Testis (tissue), 3 donors: Measurements from ENCODE around the gene CDC42BPB. TPM values are rescaled to one million over a fixed set of nuclear protein-coding genes. Genes with fewer than 3 reads are reported as not detected.

Source experiments
- DNase-seq: peaks from one replicate; pipeline ENCODE4 v3.0.0-alpha.2; 2019
- H3K27ac ChIP-seq, 2 donors: fragments of 200-600 bp; sonication (generic); one replicate each; pipeline ENCODE4 v1.5.1; 2019
- H3K27me3 ChIP-seq: fragments of 200-600 bp; sonication (generic); one replicate; pipeline ENCODE4 v1.5.1; 2019
- H3K36me3 ChIP-seq: fragments of 200-600 bp; sonication (generic); one replicate; pipeline ENCODE4 v1.5.1; 2017; ENCODE audit warnings: low read depth; ENCODE audit errors: missing control alignments
- H3K4me1 ChIP-seq: fragments of 200-600 bp; sonication (generic); one replicate; pipeline ENCODE4 v1.5.1; 2019
- H3K4me3 ChIP-seq, 2 donors: fragments of 200-600 bp; sonication (generic); one replicate each; pipeline ENCODE4 v1.5.1; 2017 to 2019
- H3K9me3 ChIP-seq: fragments of 200-600 bp; sonication (generic); one replicate; pipeline ENCODE4 v1.5.1; 2017
- POLR2A ChIP-seq: fragments of 450-650 bp; IDR thresholded peaks from one replicate; pipeline ENCODE4 v1.6.1; 2017; ENCODE audit warnings: antibody characterized with exemption, mild to moderate bottlenecking, moderate library complexity
- WGBS, 2 donors: methylation state at CpG; one replicate each; pipeline ENCODE4 v1.1.5; 2018; 5-methylcytosine and 5-hydroxymethylcytosine counted together
- intact Hi-C: fragments of 100-400 bp; cut with DNase I; formaldehyde crosslinking; loops from one replicate; pipeline ENCODE4 v1.15.1; 2023; ENCODE audit warnings: low total_unique reads
- polyA plus RNA-seq: library from polyadenylated mRNA; stranded (reverse); fragments of 350-450 nt; fragmentation: Illumina TruSeq; extraction: RNeasy Lipid Tissue Mini Kit (QIAGEN cat#74804); gene quantifications from one replicate; pipeline ENCODE4 v1.2.3, GENCODE V29; 2014; ENCODE audit warnings: low read depth, low replicate concordance; ENCODE audit not compliant: insufficient read depth
- total RNA-seq, 2 donors: library from RNA; depleted of rRNA; stranded (reverse); fragments of >200 nt; gene quantifications; one replicate each; pipeline ENCODE4 v1.2.3, GENCODE V29; 2016
- TF ChIP-seq, protein P1 (sequence below), 3 experiments: fragments of 450-650 bp in 2 of 3; fragments of 200-600 bp in 1 of 3; sonication (generic) in 1 of 3; IDR thresholded peaks; one replicate each; pipeline ENCODE4 v1.5.1; 2016 to 2019; ENCODE audit warnings: antibody characterized with exemption in 3 of 3, mild to moderate bottlenecking in 2 of 3, moderate library complexity in 1 of 3

CDC42BPB gene
- total and polyA plus RNA-seq, 3 donors from 2014 or later, result 90.3 to 216 (median 201) TPM

DNA sequence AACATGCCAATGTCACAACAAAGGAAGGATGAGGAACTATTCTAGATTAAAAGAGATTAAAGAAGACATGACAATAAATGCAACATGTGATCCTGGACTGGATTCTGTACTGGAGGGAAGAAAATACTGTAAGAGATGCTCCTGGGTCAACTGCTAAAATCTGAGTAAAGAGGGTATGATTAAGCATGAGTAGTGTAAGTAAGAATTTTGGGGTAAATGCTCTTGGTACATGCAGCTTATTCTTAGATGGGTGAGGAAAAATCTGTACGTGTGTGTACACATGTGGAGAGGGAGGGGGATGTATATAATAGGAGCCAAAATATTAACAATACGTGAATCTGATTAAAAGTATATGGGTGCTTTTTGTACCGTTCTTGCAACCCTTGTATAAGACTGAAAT, 66.0 kb downstream of the CDC42BPB start:
- DNase-seq, result no peak
- no peaks in the 10 kb centered on the region for H3K9me3 ChIP-seq
- no peak overlapping the region for H3K4me3 ChIP-seq
- TF ChIP-seq, protein P1, sequence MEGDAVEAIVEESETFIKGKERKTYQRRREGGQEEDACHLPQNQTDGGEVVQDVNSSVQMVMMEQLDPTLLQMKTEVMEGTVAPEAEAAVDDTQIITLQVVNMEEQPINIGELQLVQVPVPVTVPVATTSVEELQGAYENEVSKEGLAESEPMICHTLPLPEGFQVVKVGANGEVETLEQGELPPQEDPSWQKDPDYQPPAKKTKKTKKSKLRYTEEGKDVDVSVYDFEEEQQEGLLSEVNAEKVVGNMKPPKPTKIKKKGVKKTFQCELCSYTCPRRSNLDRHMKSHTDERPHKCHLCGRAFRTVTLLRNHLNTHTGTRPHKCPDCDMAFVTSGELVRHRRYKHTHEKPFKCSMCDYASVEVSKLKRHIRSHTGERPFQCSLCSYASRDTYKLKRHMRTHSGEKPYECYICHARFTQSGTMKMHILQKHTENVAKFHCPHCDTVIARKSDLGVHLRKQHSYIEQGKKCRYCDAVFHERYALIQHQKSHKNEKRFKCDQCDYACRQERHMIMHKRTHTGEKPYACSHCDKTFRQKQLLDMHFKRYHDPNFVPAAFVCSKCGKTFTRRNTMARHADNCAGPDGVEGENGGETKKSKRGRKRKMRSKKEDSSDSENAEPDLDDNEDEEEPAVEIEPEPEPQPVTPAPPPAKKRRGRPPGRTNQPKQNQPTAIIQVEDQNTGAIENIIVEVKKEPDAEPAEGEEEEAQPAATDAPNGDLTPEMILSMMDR (IDR thresholded peaks at IDR 0.05), result no peak
- TF ChIP-seq POLR2A, result no peak
- H3K27me3 ChIP-seq, result no peaks in the 10 kb centered on the region
- WGBS, 2 donors, result 90 to 94% methylated on average over 3 of the region's 3 CpGs
- intact Hi-C loops, result no loop called here
- H3K4me1 ChIP-seq, result no peaks in the 10 kb centered on the region
- H3K27ac ChIP-seq, result no peak overlapping the region
- H3K36me3 ChIP-seq, result no peaks in the 10 kb centered on the region

DNA sequence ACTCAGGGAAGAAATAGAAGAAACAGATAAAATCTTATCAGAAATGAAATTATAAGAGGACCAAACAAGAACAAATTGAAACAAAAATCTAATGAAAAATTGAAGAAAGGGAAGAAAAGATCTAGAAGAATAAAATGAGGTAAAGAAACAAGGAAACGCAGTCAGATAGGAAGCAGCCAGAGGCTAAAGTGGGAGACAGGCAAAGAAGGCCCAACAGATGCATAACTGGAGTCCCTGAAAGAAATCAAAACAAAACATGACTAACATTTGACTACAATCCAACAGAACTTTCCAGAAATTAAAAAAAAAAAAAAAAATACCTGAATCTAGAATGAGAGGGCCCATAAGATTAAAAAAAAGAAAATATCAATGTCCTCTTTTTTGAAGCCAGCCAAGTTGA, 69.3 kb downstream of the CDC42BPB start:
- TF ChIP-seq POLR2A, result no peak
- TF ChIP-seq, protein P1 (IDR thresholded peaks at IDR 0.05), result no peak
- DNase-seq, result no peak
- Histone ChIP-seq H3K27me3 (no peaks in the 10 kb centered on the region), H3K9me3 (no peaks in the 10 kb centered on the region), H3K27ac (no peak overlapping the region), H3K36me3 (no peaks in the 10 kb centered on the region), H3K4me3 (no peak overlapping the region), H3K4me1 (no peaks in the 10 kb centered on the region)
- intact Hi-C loops, result no loop called here
- 96 to 100% methylated on average over 1 of the region's 1 CpG for WGBS, 2 donors

DNA sequence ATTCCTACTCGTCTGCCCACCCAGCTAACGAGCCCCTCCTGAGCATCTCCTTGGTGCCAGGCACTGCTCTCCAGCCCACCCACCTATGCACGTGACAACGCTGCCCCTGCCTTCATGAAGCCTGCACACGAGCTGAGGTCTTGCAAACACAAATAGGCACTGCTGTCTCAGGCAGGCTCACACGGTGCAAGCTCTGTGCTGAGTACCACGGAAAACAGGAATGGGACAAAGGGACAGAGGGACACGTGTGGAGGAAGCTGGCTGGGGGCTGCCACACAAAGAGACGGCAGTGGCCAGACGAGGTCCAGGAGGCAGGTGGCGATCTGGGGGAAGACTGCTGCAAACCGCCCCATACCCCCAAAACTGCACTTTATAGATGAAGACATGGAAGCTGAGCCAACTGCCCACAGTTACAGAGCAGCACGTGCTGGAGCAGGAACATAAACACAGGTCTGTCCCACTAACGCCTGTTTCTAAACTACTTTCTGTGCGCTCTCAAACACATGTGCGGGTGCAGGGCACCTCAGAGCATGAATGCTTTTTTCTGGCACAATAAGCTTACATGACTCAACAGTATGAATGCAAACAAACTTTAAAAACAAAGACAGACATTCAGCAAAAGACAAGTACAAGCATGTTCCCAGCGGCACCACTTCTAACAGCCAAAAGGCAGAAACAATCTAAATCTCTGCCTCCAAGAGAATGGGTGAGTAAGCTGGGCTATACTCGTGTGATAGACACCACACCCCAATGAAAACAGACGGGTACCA, 70.4 kb downstream of the CDC42BPB start:
- H3K27me3 ChIP-seq, result no peaks in the 10 kb centered on the region
- intact Hi-C loops, result no loop called here
- no peaks in the 10 kb centered on the region for H3K4me1 ChIP-seq
- H3K9me3 ChIP-seq, result no peaks in the 10 kb centered on the region
- no peak overlapping the region for H3K4me3 ChIP-seq
- TF ChIP-seq POLR2A, result no peak
- TF ChIP-seq, protein P1 (IDR thresholded peaks at IDR 0.05), result no peak
- DNase-seq, result no peak
- no peak overlapping the region for H3K27ac ChIP-seq
- no peaks in the 10 kb centered on the region for H3K36me3 ChIP-seq
- 88 to 96% methylated on average over 19 of the region's 19 CpGs for WGBS, 2 donors

DNA sequence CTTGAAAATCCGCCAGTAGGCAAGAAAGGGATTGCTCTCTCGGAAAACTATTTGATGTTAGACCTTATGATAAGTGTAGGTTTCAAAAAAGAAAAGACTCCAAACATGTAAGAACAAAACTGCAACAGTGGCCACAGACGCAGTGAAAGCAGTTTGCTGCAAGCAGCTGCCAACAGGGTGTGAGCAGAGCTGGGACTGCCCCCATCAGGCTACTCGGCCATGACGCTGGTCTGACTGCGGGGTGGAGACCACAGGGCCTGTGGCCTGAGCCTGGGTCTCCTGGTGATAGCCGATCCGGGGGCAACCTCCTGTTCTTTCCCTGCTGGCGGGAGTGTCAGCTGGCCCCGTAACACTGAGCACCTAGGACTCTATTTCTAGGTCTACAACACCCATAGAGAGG, 71.7 kb downstream of the CDC42BPB start:
- Histone ChIP-seq H3K27ac (no peak overlapping the region), H3K36me3 (no peaks in the 10 kb centered on the region), H3K4me1 (no peaks in the 10 kb centered on the region), H3K4me3 (no peak overlapping the region), H3K9me3 (no peaks in the 10 kb centered on the region), H3K27me3 (no peaks in the 10 kb centered on the region)
- WGBS, 2 donors, result 55 to 63% methylated on average over 10 of the region's 10 CpGs
- intact Hi-C loops, result no loop called here
- TF ChIP-seq, protein P1 (IDR thresholded peaks at IDR 0.05), result no peak
- TF ChIP-seq POLR2A, result no peak
- no peak for DNase-seq
